ENCODE measurements around the gene MTFR1L. TPM values are rescaled to one million over a fixed set of nuclear protein-coding genes. Genes with fewer than 3 reads are reported as not detected.

The MTFR1L gene
- total RNA-seq, 1 experiment from 2014 or later: 32.5 TPM

GRCh38 chr1:25772692-25773245, 47.0 kb upstream of the MTFR1L start:
- no peak overlapping the region for H3K4me3 Mint-ChIP-seq
- no peak overlapping the region for H2AK5ac ChIP-seq (ENCODE audit: insufficient read length, low read length)
- no peak for DNase-seq
- H3K9me3 ChIP-seq (ENCODE audit: control insufficient read depth, low read depth, low read length): no peaks in the 10 kb centered on the region
- H4K8ac ChIP-seq (replicated peaks; ENCODE audit: insufficient read length, low read depth, low read length): no peak overlapping the region
- no peak overlapping the region for H2AFZ ChIP-seq (ENCODE audit: low read length)
- H3K4me1 ChIP-seq (ENCODE audit: insufficient read depth, low read length): no peaks in the 10 kb centered on the region
- no peak for TF ChIP-seq CTCF (conservative IDR thresholded peaks at IDR 0.05)
- H3K36me3 Mint-ChIP-seq (ENCODE audit: insufficient read depth in 1 of 3, low read depth in 3 of 3): peaks cover 0 to 2% (median 0%) of the 10 kb centered on the region in 3 experiments; a peak in 2 of 7 replicates
- no peak overlapping the region for H3K18ac ChIP-seq (ENCODE audit: insufficient read length, low read depth, low read length)
- no peaks in the 10 kb centered on the region for H4K20me1 ChIP-seq (ENCODE audit: control insufficient read depth, insufficient read depth, insufficient read length)
- peaks cover 32 to 38% of the 10 kb centered on the region in 2 experiments for H3K4me1 Mint-ChIP-seq
- no peak overlapping the region for H3K27ac ChIP-seq (ENCODE audit: insufficient read length, low read depth, low read length)
- no peaks in the 10 kb centered on the region for H3K27me3 Mint-ChIP-seq (ENCODE audit: low read depth)
- no peak overlapping the region for H2BK120ac ChIP-seq (ENCODE audit: low read depth, low read length, poor library complexity, severe bottlenecking)
- no peak overlapping the region for H4K5ac ChIP-seq (ENCODE audit: insufficient read length, low read depth, low read length)
- no peak overlapping the region for H3K4ac ChIP-seq (ENCODE audit: low read depth, low read length)
- H3K56ac ChIP-seq (ENCODE audit: insufficient read length, low read depth, low read length): no peak overlapping the region
- H3K27me3 ChIP-seq (ENCODE audit: insufficient read depth, low read length): no peaks in the 10 kb centered on the region
- no peak overlapping the region for H3K27ac Mint-ChIP-seq
- H4K91ac ChIP-seq (ENCODE audit: insufficient read length, low read depth, low read length): no peak overlapping the region
- no peaks in the 10 kb centered on the region for H3K79me1 ChIP-seq (ENCODE audit: insufficient read depth, low read depth, low read length, poor library complexity, severe bottlenecking)
- no peak overlapping the region for H2BK15ac ChIP-seq (ENCODE audit: low read depth, low read length)
- no peak overlapping the region for H2BK5ac ChIP-seq (ENCODE audit: insufficient read length, low read length)
- no peak overlapping the region for H3K4me2 ChIP-seq (ENCODE audit: insufficient read depth, insufficient read length, low read length)
- H3K79me2 ChIP-seq (ENCODE audit: insufficient read depth, low read length): no peaks in the 10 kb centered on the region
- H2BK12ac ChIP-seq (ENCODE audit: insufficient read length, low read depth, low read length): no peak overlapping the region
- H3K9me3 Mint-ChIP-seq: no peaks in the 10 kb centered on the region
- no peak overlapping the region for H3K9ac ChIP-seq (ENCODE audit: extremely low read depth, insufficient read length, low read length)
- no peak overlapping the region for H2BK20ac ChIP-seq (ENCODE audit: low read depth, low read length, poor library complexity, severe bottlenecking)
- no peaks in the 10 kb centered on the region for H3K23me2 ChIP-seq (ENCODE audit: insufficient read length, low read depth, low read length, poor library complexity, severe bottlenecking)
- no peak overlapping the region for H3K14ac ChIP-seq (ENCODE audit: insufficient read depth, low read length)
- no peak overlapping the region for H3K23ac ChIP-seq (ENCODE audit: insufficient read length, low read depth, low read length)
- H3T11ph ChIP-seq (ENCODE audit: low read length): no peak overlapping the region
- no CpG with 5 or more reads among the region's 5 CpGs for WGBS (ENCODE audit: extremely low coverage, insufficient read length, low lambda C conversion rate)
